Activated T-helper 17 cell treated with anti-CD3 and anti-CD28 coated beads, Interleukin-2, amount 50 U/mL, for 72 hours (primary cell): ENCODE measurements around the gene MKNK1. TPM values are rescaled to one million over a fixed set of nuclear protein-coding genes. Genes with fewer than 3 reads are reported as not detected.

Experiments
- ATAC-seq: fragments of 150-1000 bp; cut with Tn5 transposase; replicated peaks from 2 replicates; pipeline ENCODE4 v1.10.0; 2021; ENCODE audit warnings: mild to moderate bottlenecking, moderate library complexity
- H3K27ac Mint-ChIP-seq: one replicate; pipeline ENCODE4 v1.8.0; 2022; ENCODE audit warnings: mixed read lengths
- H3K27me3 Mint-ChIP-seq: one replicate; pipeline ENCODE4 v1.8.0; 2022; ENCODE audit warnings: mixed read lengths
- H3K36me3 Mint-ChIP-seq: one replicate; pipeline ENCODE4 v1.8.0; 2022; ENCODE audit warnings: low read depth, mild to moderate bottlenecking, mixed read lengths
- H3K4me1 Mint-ChIP-seq: one replicate; pipeline ENCODE4 v1.8.0; 2022; ENCODE audit warnings: mixed read lengths
- H3K4me3 Mint-ChIP-seq: one replicate; pipeline ENCODE4 v1.8.0; 2022; ENCODE audit warnings: mild to moderate bottlenecking, mixed read lengths
- H3K9me3 Mint-ChIP-seq: one replicate; pipeline ENCODE4 v1.8.0; 2022; ENCODE audit warnings: mixed read lengths
- total RNA-seq, 2 donors: library from RNA; stranded (reverse); gene quantifications; one replicate each; pipeline ENCODE4 v1.2.3, GENCODE V29; 2022

MKNK1 gene
- total RNA-seq, 2 donors from 2014 or later = 59.2 to 83.7 TPM

- ATAC-seq = peak; percentile 44
- peaks cover 57% of the 10 kb centered on the region for H3K36me3 Mint-ChIP-seq
- H3K4me1 Mint-ChIP-seq = peaks cover 49% of the 10 kb centered on the region
- no peaks in the 10 kb centered on the region for H3K9me3 Mint-ChIP-seq
- peak overlapping the region; percentile 71 for H3K27ac Mint-ChIP-seq
- H3K4me3 Mint-ChIP-seq = peak overlapping the region; percentile 50
- H3K27me3 Mint-ChIP-seq = no peaks in the 10 kb centered on the region
Measured at GRCh38 chr1:46595127-46595526, 8.9 kb downstream of the MKNK1 start.

DNA sequence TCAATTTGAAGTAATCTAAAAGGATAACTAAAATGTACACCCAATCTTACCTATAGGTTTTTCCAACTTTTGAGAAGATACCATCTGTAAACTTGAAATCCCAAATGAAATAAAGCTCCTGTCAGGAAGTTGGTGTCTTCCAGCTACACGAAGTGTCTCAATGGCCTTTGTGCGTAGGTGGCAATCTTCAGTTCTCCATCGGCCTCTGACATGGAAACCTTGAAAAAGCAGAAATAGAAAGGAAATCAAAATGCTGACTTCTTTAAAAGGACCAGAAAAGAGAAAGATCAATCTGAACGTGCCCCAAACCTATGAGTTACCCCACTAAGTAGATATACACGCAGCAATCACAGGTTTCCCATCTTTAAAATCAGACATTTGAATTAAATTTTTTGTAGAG, 10.0 kb downstream of the MKNK1 start:
- Mint-ChIP-seq H3K4me3 (peak overlapping the region; percentile 50), H3K4me1 (peaks cover 44% of the 10 kb centered on the region), H3K36me3 (peaks cover 67% of the 10 kb centered on the region), H3K27ac (no peak overlapping the region), H3K9me3 (no peaks in the 10 kb centered on the region), H3K27me3 (no peaks in the 10 kb centered on the region)
- no peak for ATAC-seq

- Mint-ChIP-seq H3K4me3 (no peak overlapping the region), H3K27me3 (no peaks in the 10 kb centered on the region)
- peak; percentile 59 for ATAC-seq
Measured at GRCh38 chr1:46592823-46593222, 11.2 kb downstream of the MKNK1 start.

GRCh38 chr1:46589529-46589928, 14.5 kb downstream of the MKNK1 start:
- peaks cover 88% of the 10 kb centered on the region for H3K36me3 Mint-ChIP-seq
- H3K9me3 Mint-ChIP-seq = no peaks in the 10 kb centered on the region
- peaks cover 16% of the 10 kb centered on the region for H3K4me1 Mint-ChIP-seq
- peak overlapping the region; percentile 51 for H3K27ac Mint-ChIP-seq
- H3K27me3 Mint-ChIP-seq = no peaks in the 10 kb centered on the region
- no peak overlapping the region for H3K4me3 Mint-ChIP-seq
- ATAC-seq = no peak

More at GRCh38 chr1:46592823-46593222, 11.2 kb downstream of the MKNK1 start:
- Mint-ChIP-seq H3K4me1 (peaks cover 37% of the 10 kb centered on the region), H3K9me3 (no peaks in the 10 kb centered on the region), H3K27ac (no peak overlapping the region), H3K36me3 (peaks cover 71% of the 10 kb centered on the region)

DNA sequence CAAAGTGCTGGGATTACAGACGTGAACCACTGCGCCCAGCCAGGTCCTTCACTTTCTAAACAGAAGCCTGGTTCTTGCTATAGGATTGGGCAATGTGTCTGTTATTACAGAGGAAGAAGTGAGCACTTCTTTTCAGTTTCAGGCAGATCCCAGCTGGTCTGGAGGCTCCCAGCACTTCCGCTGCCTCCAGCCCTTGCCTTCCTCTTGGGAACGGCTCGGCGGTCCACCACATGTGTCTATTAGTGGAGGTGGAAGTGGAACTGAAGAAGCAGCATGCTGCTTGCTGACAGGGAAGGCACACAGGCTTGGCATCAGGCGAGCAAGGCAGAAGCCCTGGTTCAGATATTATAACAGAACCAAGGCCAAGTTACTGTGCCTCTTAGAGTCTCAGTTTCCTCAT, 17.0 kb downstream of the MKNK1 start:
- H3K4me1 Mint-ChIP-seq = peaks cover 11% of the 10 kb centered on the region
- ATAC-seq = no peak
- H3K27ac Mint-ChIP-seq = no peak overlapping the region
- H3K36me3 Mint-ChIP-seq = peaks cover 89% of the 10 kb centered on the region
- H3K9me3 Mint-ChIP-seq = no peaks in the 10 kb centered on the region
- no peaks in the 10 kb centered on the region for H3K27me3 Mint-ChIP-seq
- no peak overlapping the region for H3K4me3 Mint-ChIP-seq

DNA sequence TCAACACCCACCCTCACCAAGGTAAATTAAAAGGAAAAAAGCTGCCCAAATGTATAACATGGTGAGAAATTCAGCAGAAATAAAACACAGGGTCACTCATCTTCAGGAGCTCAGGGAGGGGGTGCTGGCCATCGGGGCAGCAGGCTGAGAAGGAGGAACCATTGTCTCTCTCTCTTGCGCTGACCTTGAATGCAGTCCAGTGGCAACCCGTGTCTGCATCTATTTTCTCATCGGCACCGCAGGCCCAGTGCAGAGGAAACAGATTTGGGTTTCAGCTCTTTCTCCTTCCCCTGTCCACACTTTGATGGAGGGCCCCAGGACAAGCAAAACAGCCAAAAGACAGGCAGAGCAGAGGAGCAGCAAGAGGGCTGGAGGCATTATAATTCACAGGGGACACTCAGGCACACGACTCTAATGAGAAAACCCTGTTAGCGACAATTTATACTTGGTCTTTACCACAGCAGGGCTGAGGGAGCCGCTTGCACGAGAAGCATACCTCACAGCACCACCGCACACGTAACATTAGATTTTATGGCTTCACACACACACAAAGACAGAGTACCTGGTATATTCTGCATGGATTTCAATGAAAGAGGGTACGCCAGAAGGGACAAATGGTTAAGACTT, 18.6 kb downstream of the MKNK1 start:
- H3K27ac Mint-ChIP-seq = no peak overlapping the region
- peaks cover 25% of the 10 kb centered on the region for H3K4me1 Mint-ChIP-seq
- H3K9me3 Mint-ChIP-seq = no peaks in the 10 kb centered on the region
- H3K36me3 Mint-ChIP-seq = peaks cover 86% of the 10 kb centered on the region
- H3K4me3 Mint-ChIP-seq = no peak overlapping the region
- no peak for ATAC-seq
- H3K27me3 Mint-ChIP-seq = no peaks in the 10 kb centered on the region

DNA sequence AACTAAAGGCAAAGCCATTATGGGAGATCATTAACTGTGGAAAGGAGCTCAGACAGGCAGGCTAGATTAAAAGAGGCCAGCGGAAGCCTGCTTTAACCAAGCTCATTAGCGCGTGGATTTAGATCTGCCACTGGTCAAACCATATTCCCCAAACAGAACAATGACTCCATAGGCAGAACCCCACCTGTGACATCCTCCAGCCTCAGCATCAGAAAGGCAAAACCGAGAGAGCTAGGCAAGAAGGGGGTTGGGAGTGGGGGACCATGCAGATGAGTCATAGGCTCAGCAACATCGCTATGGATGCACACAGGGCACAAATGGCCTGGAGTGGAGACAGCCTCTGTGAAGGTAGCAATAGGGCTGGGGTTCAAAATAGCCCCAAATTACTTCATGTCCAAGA, 20.6 kb downstream of the MKNK1 start:
- no peak for ATAC-seq
- H3K9me3 Mint-ChIP-seq = no peaks in the 10 kb centered on the region
- H3K27ac Mint-ChIP-seq = peak overlapping the region; percentile 85
- H3K4me3 Mint-ChIP-seq = peak overlapping the region; percentile 71
- no peaks in the 10 kb centered on the region for H3K27me3 Mint-ChIP-seq
- H3K4me1 Mint-ChIP-seq = peaks cover 21% of the 10 kb centered on the region
- peaks cover 84% of the 10 kb centered on the region for H3K36me3 Mint-ChIP-seq

- Mint-ChIP-seq H3K4me3 (peak overlapping the region; percentile 71), H3K27ac (peak overlapping the region; percentile 85), H3K9me3 (no peaks in the 10 kb centered on the region), H3K4me1 (peaks cover 21% of the 10 kb centered on the region), H3K36me3 (peaks cover 89% of the 10 kb centered on the region), H3K27me3 (no peaks in the 10 kb centered on the region)
- no peak for ATAC-seq
Measured at GRCh38 chr1:46582972-46583371, 21.1 kb downstream of the MKNK1 start.

DNA sequence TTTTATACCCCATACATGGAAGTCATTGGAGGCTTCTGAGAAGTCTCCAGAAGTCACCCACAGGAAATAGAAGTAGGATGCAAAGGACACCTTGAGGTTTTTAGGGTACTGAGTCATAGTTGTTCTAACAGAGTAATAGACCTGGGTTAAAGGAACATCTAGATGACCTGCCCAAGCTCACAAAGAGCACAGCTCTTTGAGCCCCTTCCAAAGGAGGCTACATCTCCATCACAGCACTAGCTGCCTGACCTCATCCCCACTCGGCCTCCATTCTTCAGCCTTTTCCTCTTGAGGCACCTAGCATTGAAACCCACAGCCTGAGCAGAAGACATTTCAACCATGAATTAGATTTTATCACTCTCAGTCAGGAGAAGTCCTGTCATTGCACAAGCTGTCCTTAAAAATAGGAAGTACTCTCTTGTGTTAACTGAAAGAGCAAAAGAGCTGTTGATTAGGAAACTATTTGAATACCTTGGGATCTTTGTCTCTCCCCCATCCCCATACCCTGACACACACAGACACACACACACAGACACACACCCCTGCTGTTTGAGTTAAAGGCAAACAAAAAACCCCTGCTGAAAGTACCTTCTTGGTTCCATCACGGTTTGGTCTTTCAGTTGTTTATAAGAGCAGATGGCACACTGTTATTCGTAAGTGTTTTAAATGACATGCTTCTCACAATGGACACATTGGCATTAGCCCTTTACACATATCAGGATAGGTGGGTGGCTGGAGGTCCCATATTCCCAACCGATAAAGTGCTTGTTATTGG, 22.2 kb downstream of the MKNK1 start:
- H3K4me3 Mint-ChIP-seq = peak overlapping the region; percentile 71
- peak overlapping the region; percentile 85 for H3K27ac Mint-ChIP-seq
- H3K9me3 Mint-ChIP-seq = no peaks in the 10 kb centered on the region
- H3K4me1 Mint-ChIP-seq = peaks cover 21% of the 10 kb centered on the region
- peak; percentile 97 for ATAC-seq
- no peaks in the 10 kb centered on the region for H3K27me3 Mint-ChIP-seq
- peaks cover 84% of the 10 kb centered on the region for H3K36me3 Mint-ChIP-seq

GRCh38 chr1:46580140-46580903, 23.7 kb downstream of the MKNK1 start:
- Mint-ChIP-seq H3K4me1 (peaks cover 21% of the 10 kb centered on the region), H3K4me3 (peak overlapping the region; percentile 71), H3K27ac (peak overlapping the region; percentile 85), H3K9me3 (no peaks in the 10 kb centered on the region), H3K27me3 (no peaks in the 10 kb centered on the region), H3K36me3 (peaks cover 87% of the 10 kb centered on the region)
- ATAC-seq = no peak

GRCh38 chr1:46577671-46578070, 26.4 kb downstream of the MKNK1 start:
- Mint-ChIP-seq H3K36me3 (peaks cover 84% of the 10 kb centered on the region), H3K4me3 (no peak overlapping the region), H3K27ac (no peak overlapping the region), H3K27me3 (no peaks in the 10 kb centered on the region), H3K4me1 (peaks cover 21% of the 10 kb centered on the region), H3K9me3 (no peaks in the 10 kb centered on the region)
- no peak for ATAC-seq

GRCh38 chr1:46576596-46576995, 27.5 kb downstream of the MKNK1 start:
- no peak for ATAC-seq
- Mint-ChIP-seq H3K4me3 (no peak overlapping the region), H3K9me3 (no peaks in the 10 kb centered on the region), H3K27me3 (no peaks in the 10 kb centered on the region), H3K27ac (peak overlapping the region; percentile 8), H3K4me1 (peaks cover 10% of the 10 kb centered on the region), H3K36me3 (peaks cover 78% of the 10 kb centered on the region)

GRCh38 chr1:46575778-46576177, 28.3 kb downstream of the MKNK1 start:
- peaks cover 75% of the 10 kb centered on the region for H3K36me3 Mint-ChIP-seq
- ATAC-seq = no peak
- H3K4me3 Mint-ChIP-seq = no peak overlapping the region
- H3K9me3 Mint-ChIP-seq = no peaks in the 10 kb centered on the region
- H3K27me3 Mint-ChIP-seq = no peaks in the 10 kb centered on the region
- H3K4me1 Mint-ChIP-seq = peaks cover 4% of the 10 kb centered on the region
- H3K27ac Mint-ChIP-seq = no peak overlapping the region

DNA sequence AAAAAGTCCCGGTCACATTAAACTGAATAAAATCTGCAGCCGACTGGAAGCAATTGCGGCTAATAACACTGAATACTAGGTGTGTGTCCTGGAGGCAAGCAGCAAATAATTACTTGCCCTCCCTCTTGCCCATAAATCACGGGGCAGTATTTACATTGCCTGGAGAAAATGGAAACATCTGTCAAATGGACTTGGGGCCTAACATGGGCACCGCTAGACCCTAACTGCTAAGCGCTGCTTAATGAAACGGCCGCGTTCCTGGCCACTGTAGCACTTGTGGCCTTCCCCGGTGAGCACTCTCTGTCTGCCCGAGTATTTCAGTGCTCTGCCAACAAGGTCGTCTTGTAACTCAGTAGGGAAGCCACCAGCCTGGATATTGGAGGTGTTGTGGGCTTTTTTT, 28.8 kb downstream of the MKNK1 start:
- Mint-ChIP-seq H3K36me3 (peaks cover 75% of the 10 kb centered on the region), H3K4me3 (no peak overlapping the region), H3K9me3 (no peaks in the 10 kb centered on the region), H3K4me1 (no peaks in the 10 kb centered on the region), H3K27ac (no peak overlapping the region), H3K27me3 (no peaks in the 10 kb centered on the region)
- no peak for ATAC-seq
